ENCODE results near the gene OTUD5. TPM values are rescaled to one million over a fixed set of nuclear protein-coding genes. Genes with fewer than 3 reads are reported as not detected.
A peak's percentile ranks its signal among the peaks of the same experiment; 100 is the strongest.

OTUD5 gene
- total and polyA plus RNA-seq, 2 donors from 2014 or later, result 40.2 to 56.2 TPM

GRCh38 chrX:48923771-48924170 is 33.6 kb downstream of the OTUD5 start:
- no peak for FAIRE-seq
- Histone ChIP-seq H3K4me3 (ENCODE audit: low read length in 3 of 3) (no peak overlapping the region), H3K27ac (ENCODE audit: low read depth in 2 of 2, low read length in 2 of 2) (no peak overlapping the region), H3K36me3 (ENCODE audit: control insufficient read depth in 2 of 3, insufficient read depth in 3 of 3, low read length in 3 of 3) (peaks cover 2 to 14% (median 2%) of the 10 kb centered on the region in 3 donors), H3K4me1 (ENCODE audit: control insufficient read depth in 2 of 3, insufficient read depth in 2 of 3, low read depth in 1 of 3, low read length in 3 of 3) (peaks cover 0 to 10% (median 0%) of the 10 kb centered on the region in 3 donors), H3K27me3 (ENCODE audit: control insufficient read depth, insufficient read depth, low read length) (no peaks in the 10 kb centered on the region), H3K9me3 (ENCODE audit: control insufficient read depth in 2 of 3, insufficient read depth in 1 of 3, low read length in 3 of 3) (no peaks in the 10 kb centered on the region), H3K9ac (ENCODE audit: low read length in 3 of 3) (no peak overlapping the region)
- TF ChIP-seq CTCF (IDR thresholded peaks at IDR 0.05; ENCODE audit: borderline replicate concordance, extremely low read depth, insufficient read depth), result no peak
- DNase-seq, result no peak
- intact Hi-C loops (cut with DNase I), result no loop called here

GRCh38 chrX:48920718-48921104 is 36.7 kb downstream of the OTUD5 start:
- H3K9me3 ChIP-seq (ENCODE audit: control insufficient read depth in 2 of 3, insufficient read depth in 1 of 3, low read length in 3 of 3), result no peaks in the 10 kb centered on the region
- no peak overlapping the region for H3K27ac ChIP-seq (ENCODE audit: low read depth in 2 of 2, low read length in 2 of 2)
- DNase-seq, result no peak
- TF ChIP-seq CTCF (IDR thresholded peaks at IDR 0.05; ENCODE audit: borderline replicate concordance, extremely low read depth, insufficient read depth), result no peak
- FAIRE-seq, result no peak
- H3K4me3 ChIP-seq (ENCODE audit: low read length in 3 of 3), result no peak overlapping the region
- intact Hi-C loops (cut with DNase I), result no loop called here
- H3K27me3 ChIP-seq (ENCODE audit: control insufficient read depth, insufficient read depth, low read length), result no peaks in the 10 kb centered on the region
- H3K36me3 ChIP-seq (ENCODE audit: control insufficient read depth in 2 of 3, insufficient read depth in 3 of 3, low read length in 3 of 3), result peaks cover under 1 to 12% (median 2%) of the 10 kb centered on the region in 3 donors
- no peak overlapping the region for H3K9ac ChIP-seq (ENCODE audit: low read length in 3 of 3)
- H3K4me1 ChIP-seq (ENCODE audit: control insufficient read depth in 2 of 3, insufficient read depth in 2 of 3, low read depth in 1 of 3, low read length in 3 of 3), result peaks cover 0 to 15% (median 0%) of the 10 kb centered on the region in 3 donors

GRCh38 chrX:48919947-48920717 is 37.3 kb downstream of the OTUD5 start:
- Histone ChIP-seq H3K36me3 (ENCODE audit: control insufficient read depth in 2 of 3, insufficient read depth in 3 of 3, low read length in 3 of 3) (peaks cover 0 to 7% (median 0%) of the 10 kb centered on the region in 3 donors), H3K9ac (ENCODE audit: low read length in 3 of 3) (no peak overlapping the region), H3K27me3 (ENCODE audit: control insufficient read depth, insufficient read depth, low read length) (no peaks in the 10 kb centered on the region), H3K27ac (ENCODE audit: low read depth in 2 of 2, low read length in 2 of 2) (no peak overlapping the region), H3K4me1 (ENCODE audit: control insufficient read depth in 2 of 3, insufficient read depth in 2 of 3, low read depth in 1 of 3, low read length in 3 of 3) (peaks cover 0 to 15% (median 0%) of the 10 kb centered on the region in 3 donors), H3K9me3 (ENCODE audit: control insufficient read depth in 2 of 3, insufficient read depth in 1 of 3, low read length in 3 of 3) (no peaks in the 10 kb centered on the region), H3K4me3 (ENCODE audit: low read length in 3 of 3) (peak overlapping the region in 1 of 3 donors; percentile 53)
- peak in 1 of 5 donors; percentile 20 for DNase-seq
- TF ChIP-seq CTCF (IDR thresholded peaks at IDR 0.05; ENCODE audit: borderline replicate concordance, extremely low read depth, insufficient read depth), result no peak
- no peak for FAIRE-seq
- intact Hi-C loops (cut with DNase I), result no loop called here
